Smooth muscle cell of the brain vasculature (primary cell): ENCODE results near the gene TICAM2.
"Not testable (repeated sequence)": the region's sequence is repeated elsewhere in the genome, so short reads cannot be mapped to it uniquely, and the experiment has no call there.

Source experiments
- DNase-seq: peaks from one replicate; pipeline ENCODE4 v3.0.0-alpha.2; 2012; ENCODE audit warnings: low read depth, low spot score

Gene TICAM2, protein sequence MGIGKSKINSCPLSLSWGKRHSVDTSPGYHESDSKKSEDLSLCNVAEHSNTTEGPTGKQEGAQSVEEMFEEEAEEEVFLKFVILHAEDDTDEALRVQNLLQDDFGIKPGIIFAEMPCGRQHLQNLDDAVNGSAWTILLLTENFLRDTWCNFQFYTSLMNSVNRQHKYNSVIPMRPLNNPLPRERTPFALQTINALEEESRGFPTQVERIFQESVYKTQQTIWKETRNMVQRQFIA

GRCh38 chr5:115601701-115602590 is at the start of gene TICAM2:
Gene TICAM2, minus strand, starts transcription at chr5:115602479. Its CDS starts 21,223 bp downstream, at chr5:115581256.
- DNase-seq, result no peak

DNA sequence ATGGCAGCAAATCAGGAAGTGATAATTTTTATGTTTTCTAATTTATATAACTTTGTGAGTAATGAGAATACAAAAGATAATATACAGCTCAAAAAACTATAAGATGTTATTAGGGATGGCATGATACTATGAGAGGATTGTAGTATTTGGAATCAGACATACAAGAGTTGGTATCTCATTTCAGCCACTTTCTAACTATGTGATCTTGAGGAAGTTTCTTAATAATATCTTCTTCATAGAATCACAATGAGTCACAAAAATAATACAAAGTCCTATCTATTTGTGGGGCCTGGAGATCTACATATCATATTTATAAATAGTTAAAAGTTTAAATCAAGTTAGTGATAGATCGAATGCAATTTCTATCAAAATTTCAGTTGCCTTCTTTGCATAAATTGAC is 47.3 kb upstream of the TICAM2 start:
- no peak for DNase-seq

DNA sequence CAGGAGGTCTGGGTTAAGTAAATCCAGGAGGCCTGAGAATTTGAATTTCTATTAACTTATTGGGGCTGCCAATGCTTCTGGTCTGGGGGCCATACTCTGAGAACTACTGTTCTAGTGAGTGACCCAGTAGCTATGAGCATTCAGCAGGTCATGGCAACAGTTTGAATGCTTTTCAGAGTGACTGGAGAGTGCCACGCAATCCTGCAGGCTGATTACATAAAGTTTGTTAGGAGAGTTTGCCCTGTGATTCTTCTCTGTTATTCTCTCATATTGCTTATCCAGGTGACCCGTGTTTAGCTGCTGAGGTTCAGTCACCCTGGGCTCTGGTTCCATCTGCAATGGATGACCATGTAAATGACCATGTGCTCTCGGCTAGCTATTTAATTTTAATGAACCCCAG is 45.8 kb upstream of the TICAM2 start:
- no peak for DNase-seq

DNA sequence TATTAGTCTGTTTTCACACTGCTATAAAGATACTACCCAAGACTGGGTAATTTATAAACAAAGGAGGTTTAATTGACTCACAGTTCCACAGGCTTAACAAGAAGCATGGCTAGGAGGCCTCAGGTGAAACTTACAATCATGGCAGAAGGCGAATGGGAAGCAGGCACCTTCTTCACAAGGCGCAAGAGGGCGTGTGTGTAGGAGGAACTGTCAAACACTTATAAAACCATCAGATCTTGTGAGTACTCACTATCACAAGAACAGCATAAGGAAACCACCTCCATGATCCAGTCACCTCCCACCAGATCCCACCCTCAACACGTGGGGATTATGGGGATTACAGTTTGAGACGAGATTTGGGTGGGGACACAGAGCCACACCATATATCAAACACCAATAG is 43.1 kb upstream of the TICAM2 start:
- not testable (repeated sequence) for DNase-seq

DNA sequence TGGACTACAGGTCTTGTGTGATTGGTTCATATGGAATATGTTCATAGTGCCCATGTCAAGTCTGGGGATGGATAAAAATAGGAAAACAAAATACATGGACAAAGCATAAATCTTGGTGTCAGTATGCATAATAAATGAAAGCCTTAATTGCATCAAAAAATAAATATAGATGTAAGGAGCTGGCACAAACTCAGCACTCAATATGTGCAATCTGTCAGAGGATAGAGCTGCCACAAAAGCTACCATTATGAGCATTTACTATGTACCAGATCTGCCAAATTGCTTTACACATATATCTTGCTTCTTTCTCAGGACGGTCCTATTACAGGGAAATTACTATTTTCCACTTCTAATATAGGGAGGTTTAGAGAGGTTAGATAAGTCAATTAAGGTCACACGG is 41.8 kb upstream of the TICAM2 start:
- no peak for DNase-seq

- DNase-seq, result no peak
Measured at GRCh38 chr5:115641948-115642347, 39.7 kb upstream of the TICAM2 start.

DNA sequence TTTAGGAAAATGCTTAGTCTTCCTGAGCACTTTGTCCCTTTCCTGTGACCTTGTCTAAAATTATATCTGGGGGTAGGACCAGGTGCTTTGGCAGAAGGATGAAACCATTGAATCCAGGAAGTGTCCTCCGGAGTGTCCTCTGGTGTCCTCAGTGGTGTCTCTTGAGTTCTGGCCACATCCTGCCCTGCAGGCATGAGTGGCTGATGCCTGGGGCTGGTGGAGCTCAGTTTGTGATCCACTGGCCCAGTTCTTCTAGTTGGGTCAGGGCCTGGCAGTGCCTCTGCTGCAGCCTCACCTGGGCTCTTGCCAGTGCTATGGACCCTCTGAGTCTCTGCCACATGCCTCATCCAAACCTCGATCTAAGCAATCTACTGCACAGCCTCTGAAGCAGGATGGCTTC is 38.0 kb upstream of the TICAM2 start:
- no peak for DNase-seq

GRCh38 chr5:115639377-115639776 is 37.1 kb upstream of the TICAM2 start:
- DNase-seq, result no peak

GRCh38 chr5:115637507-115637906 is 35.2 kb upstream of the TICAM2 start:
- no peak for DNase-seq

GRCh38 chr5:115636008-115636407 is 33.7 kb upstream of the TICAM2 start:
- DNase-seq, result no peak

- DNase-seq, result peak; percentile 70
Measured at GRCh38 chr5:115634343-115635132, 32.3 kb upstream of the TICAM2 start.

- DNase-seq, result no peak
Measured at GRCh38 chr5:115629903-115630302, 27.6 kb upstream of the TICAM2 start.

DNA sequence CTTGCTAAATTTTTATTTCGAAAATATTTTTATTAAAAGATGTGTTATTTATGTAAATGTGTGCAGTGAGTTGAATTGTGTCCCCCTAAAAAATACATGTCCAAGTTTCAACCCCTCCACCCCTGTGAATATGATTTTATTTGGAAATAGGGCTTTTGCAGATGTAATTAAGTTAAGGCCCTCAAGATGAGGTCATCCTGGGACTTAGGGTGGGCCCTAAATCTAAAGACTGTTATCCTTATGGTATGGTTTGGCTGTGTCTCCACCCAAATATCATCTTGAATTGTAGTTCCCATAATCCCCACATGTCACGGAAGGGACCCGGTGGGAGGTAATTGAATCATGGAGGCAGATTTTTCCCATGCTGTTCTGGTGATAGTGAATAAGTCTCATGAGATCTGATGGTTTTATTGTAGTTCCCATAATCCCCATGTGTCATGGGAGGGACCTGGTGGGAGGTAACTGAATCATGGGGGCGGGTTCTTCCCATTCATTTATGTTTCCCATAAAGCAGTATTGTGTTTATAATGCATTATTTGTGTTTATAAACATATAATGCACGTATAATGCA is 25.1 kb upstream of the TICAM2 start:
- no peak for DNase-seq

DNA sequence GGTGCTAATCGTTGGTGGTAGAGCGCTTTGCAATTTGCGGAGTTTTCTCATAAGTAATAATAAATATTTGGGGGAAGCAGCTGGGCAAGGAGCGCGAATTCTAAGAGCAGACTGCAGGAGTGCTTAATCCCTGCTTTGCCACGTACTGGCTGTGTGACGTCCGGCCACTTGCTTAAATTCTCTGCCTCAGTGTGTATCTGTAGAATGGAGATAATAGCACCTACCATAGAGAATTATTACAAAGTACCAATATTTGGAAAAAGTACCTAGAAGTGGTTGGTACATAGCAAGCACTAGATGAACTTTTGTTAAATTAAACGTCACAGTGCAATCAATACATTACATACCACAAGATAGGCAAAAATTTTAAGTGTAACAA is 24.2 kb upstream of the TICAM2 start:
- DNase-seq, result no peak

- peak; percentile 95 for DNase-seq
Measured at GRCh38 chr5:115625579-115626444, 23.5 kb upstream of the TICAM2 start, which contains the start of gene TMED7. Gene TMED7, minus strand, starts transcription at chr5:115626036. Its CDS starts 244 bp downstream, at chr5:115625792.

DNA sequence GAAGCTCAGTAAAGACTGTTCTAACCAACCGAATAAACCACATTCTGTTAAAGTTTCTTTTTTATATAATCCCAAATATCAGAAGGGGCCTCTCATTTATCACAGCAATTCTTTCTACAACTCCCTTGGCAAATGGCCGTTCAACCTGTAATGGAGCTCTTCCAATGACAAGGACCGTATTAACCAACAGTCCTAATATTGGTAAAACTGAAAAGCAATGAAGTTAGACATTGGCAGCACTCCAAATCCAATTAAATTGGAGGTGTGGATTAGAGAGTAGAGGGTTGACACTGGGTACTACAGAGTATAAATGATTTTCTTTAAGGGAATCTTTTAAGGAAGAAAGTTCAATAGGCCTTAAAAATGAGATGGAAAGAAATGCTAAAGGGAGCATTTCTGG is 22.7 kb upstream of the TICAM2 start:
- DNase-seq, result no peak

GRCh38 chr5:115623658-115624057 is 21.4 kb upstream of the TICAM2 start:
- no peak for DNase-seq

DNA sequence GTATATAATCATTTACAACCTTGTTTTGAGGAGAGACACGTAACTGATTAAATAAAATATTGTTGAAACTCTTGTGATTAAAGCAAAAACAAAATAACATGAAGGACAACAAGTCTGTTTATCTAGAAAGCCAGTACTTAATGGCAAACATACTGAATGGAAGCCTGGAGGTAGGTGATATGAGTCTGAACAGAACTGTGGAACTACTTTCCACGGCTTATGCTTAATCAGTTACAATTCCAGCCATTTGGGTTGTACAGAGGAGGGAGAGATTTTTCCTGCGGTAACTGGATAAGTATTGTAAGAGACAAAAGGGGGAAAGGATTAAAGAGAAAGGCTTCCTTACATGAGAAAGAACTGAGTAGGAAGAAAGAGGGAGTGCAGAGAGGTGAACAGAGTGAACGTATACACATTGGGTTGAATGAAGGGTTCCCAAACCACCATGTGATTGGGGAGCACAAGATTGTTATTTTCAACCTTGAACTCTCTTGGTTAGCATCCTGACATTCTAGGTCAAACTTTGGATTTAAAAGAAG is 19.2 kb upstream of the TICAM2 start:
- no peak for DNase-seq

DNA sequence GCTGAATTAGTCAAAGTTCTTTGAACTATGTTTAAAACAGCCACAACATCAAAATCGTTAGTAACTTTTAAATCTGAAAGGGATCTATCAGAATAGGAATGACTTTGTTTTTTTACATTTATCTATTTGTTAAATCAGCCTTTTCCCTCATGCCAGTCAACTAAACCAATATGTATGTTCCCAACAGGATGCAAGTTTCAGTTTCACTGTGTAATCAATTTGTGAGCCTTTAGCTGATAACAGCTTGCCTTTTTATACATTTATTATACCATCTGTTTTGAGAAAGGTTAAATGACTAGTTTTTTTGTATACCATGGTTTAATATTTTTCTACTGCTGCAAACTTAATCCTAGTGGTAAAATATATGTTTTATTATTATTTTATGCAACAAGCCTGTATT is 14.6 kb upstream of the TICAM2 start:
- DNase-seq, result no peak

DNA sequence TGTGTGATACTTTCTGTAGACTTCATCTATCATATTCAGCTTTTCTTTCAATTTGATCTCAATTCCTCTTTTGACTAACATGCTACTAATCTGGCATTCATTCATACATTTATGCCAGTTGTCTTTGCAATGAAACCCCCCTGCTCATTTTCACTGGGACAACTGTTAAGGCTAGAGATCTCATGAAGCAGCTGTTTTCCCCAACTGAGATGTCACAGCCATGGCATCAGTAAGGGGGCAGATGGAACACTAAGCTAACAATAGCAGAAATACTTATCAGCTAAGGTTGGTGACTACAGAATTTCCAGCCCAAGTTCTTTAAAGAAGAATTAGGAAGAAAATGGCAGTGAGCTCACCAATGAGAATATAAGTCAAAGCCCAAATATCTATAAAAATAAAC is 14.2 kb upstream of the TICAM2 start:
- no peak for DNase-seq

GRCh38 chr5:115611873-115612272 is 9.6 kb upstream of the TICAM2 start:
- no peak for DNase-seq
